SIG-M5 treated with dmso at 0.1 percent for 504 hours (cell line): ENCODE measurements around the gene DOCK7.
"Not testable (repeated sequence)": the region's sequence is repeated elsewhere in the genome, so short reads cannot be mapped to it uniquely, and the experiment has no call there.

Experiments
- DNase-seq: peaks from one replicate; lab custom pipeline; 2025; ENCODE audit not compliant: unreplicated experiment; lab: John Stamatoyannopoulos, UW

DOCK7 gene

GRCh38 chr1:62691062-62691844, 3.1 kb upstream of the DOCK7 start:
- no peak for DNase-seq

DNA sequence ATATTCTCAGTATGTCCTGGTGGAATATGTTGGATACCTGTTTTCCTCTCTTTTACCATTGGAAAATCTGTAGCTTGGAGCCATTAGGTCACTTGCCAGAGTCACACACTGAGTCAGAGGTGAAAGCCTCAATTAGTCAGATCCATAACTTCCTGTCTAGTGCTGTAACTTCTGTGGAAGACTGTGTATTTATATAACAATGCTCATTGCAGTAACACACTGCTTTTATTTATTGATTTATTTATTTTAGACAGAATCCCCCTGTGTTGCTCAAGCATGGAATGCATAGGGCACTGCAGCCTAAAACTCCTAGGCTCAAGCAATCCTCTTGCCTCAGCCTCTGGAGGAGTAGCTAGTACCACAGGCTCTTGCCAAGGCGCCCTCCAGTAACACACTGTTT, 1.3 kb upstream of the DOCK7 start:
- DNase-seq, result no peak

DNA sequence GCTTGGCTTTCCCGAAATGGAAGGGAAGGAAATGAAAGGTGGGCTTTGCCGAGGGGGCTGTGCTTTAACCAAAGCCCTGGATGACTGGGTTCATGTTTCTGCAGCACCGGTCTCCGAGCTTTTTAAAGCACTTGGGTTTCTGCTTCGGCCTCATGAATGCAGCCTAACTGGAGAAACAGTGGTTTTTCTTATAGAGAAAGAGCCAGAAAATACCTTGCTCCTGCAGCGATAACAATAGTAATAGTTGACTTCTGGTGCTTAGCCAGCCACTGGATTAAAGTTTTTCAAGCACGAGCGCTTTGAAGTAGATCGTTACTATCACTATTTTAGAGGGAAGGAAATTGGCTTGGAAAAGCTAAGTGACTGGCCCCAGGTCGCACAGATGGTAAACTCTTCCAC, 500 bp upstream of the DOCK7 start:
- no peak for DNase-seq

DNA sequence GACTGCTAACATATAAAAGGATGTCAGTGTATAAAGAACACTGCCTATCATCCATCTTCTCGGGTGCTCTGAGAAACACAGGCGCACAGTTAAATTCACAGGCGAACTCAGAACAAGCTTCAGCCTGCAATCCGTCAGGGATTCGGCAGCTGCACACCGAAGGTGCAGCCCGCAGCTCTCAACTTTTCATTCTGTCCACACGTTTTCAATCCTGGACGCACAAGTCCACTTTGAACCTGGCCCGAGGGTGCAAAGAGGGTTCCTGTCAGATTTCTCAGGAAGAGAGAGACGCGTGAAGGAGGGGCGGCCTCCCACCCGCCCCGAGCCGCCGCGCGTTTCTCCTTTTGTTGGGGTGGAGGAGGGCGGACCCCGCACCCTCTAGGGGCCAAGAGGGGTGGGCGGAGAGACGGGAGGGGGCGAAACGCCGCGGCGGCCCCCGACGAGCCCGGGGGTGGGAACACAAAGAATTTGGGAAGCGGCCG, 724 bp downstream of the DOCK7 start:
- DNase-seq, result no peak

GRCh38 chr1:62686822-62687221, 1.4 kb downstream of the DOCK7 start:
- no peak for DNase-seq

GRCh38 chr1:62685431-62685859, 2.7 kb downstream of the DOCK7 start:
- DNase-seq, result no peak

GRCh38 chr1:62682531-62682930, 5.7 kb downstream of the DOCK7 start:
- DNase-seq, result no peak

- DNase-seq, result not testable (repeated sequence)
Observed at GRCh38 chr1:62680992-62681391, 7.2 kb downstream of the DOCK7 start.

DNA sequence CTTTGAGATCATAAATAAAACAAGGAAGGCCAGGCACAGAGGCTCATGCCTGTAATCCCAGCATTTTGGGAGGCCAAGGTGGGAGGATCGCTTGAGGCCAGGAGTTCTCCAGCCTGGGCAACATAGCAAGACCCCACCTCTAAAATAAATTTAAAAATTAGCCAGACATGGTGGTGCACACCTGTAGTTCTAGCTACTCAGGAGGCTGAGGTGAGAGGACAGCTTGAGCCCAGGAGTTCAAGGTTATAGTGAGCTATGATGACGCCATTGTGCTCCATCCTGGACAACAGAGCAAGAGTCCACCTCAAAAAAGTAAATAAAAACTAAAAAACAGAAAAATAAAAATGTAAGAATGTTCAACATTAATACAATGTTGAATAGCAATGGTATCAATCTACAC, 10.4 kb downstream of the DOCK7 start:
- DNase-seq, result not testable (repeated sequence)

GRCh38 chr1:62676611-62677356, 11.4 kb downstream of the DOCK7 start:
- no peak for DNase-seq

DNA sequence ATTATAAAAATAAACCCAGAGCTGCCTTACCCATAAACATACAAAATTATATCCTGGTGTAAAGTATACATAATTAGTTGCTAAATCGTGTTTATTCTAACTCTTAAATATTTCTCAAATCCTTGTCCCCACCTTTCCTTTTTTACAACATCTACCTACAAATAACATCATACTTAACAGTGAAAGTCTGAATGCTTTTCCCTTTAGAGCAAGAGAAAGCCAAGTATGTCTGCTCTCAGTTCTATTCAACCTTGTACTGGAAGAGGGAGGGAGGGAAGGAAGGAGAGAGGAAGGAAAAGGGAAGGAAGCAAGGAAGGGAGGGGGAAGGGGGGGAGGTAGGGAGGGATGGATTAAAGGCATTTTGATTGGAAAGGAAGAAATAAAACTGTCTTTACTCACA, 14.6 kb downstream of the DOCK7 start:
- DNase-seq, result no peak

GRCh38 chr1:62672029-62672428, 16.2 kb downstream of the DOCK7 start:
- DNase-seq, result no peak

- DNase-seq, result no peak
Observed at GRCh38 chr1:62654744-62655143, 33.4 kb downstream of the DOCK7 start.

DNA sequence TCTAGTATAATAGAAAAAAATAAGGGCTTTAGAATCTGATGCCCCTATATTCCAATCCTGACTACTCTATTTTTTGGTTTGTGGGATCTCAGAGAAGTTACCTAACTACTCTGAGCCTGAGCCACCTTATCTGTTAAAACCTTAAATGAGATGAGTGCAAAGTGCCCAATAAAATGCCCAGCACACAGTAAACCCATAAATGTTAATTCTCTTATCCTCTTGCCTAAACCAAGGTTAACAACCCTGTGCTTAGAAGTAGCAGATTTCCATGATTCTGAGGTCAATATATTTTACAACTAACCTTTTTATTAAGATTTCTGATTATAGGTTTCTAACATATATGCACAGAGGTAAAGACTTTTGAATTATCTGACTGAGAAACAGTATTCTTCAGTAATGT, 35.8 kb downstream of the DOCK7 start:
- no peak for DNase-seq

GRCh38 chr1:62643283-62643682, 44.9 kb downstream of the DOCK7 start:
- DNase-seq, result no peak

- no peak for DNase-seq
Observed at GRCh38 chr1:62637392-62638105, 50.6 kb downstream of the DOCK7 start.

- no peak for DNase-seq
Observed at GRCh38 chr1:62628506-62628905, 59.7 kb downstream of the DOCK7 start.

DNA sequence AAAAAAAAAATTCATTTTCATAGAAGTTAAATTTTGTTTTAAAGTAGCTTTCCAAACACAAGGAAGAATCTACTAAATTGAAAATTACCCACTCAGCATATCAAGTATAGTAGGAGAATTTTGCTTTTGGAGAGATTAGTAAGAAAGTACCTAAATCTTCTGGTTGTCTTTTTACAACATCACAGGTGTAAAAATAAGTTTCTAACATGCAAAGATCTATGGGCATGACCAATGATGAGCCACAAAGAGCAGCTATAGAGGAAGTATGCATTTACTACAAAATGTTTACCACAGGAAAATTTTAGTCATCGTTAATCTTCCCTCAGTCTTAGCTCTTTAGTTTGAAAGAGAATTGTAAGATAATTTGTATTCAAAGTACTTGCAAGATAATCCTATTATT, 62.8 kb downstream of the DOCK7 start:
- DNase-seq, result peak; percentile 5

DNA sequence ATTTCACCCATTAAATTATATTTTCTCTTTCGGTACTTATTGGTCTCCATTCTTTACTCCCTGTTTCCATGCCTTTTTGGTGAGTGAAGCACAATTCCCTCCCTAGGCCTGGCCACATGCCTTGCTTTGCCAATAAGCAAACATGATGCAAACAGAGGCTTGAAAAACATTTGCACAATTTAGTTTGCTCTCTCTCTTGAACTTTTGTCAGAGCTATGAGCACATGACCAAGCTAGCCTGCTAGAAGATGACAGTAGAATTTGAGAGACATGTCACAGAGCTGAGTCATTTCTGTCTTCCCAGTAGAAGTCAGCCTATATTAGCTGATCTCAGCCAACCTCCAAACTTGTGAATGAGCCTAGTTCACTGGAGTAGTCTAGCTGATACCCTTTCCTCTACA, 66.3 kb downstream of the DOCK7 start:
- DNase-seq, result peak; percentile 73

GRCh38 chr1:62613890-62614289, 74.3 kb downstream of the DOCK7 start:
- no peak for DNase-seq

- DNase-seq, result no peak
Observed at GRCh38 chr1:62613325-62613727, 74.9 kb downstream of the DOCK7 start.

GRCh38 chr1:62612770-62613169, 75.4 kb downstream of the DOCK7 start:
- no peak for DNase-seq
